Mesodermal cell (in vitro differentiated cells): ENCODE results near the gene SRGAP1.

Experiments
- H3K27ac ChIP-seq: 2 replicates; pipeline ENCODE4 v1.7.0; 2013; ENCODE audit warnings: mild to moderate bottlenecking, low read depth, low read length, moderate library complexity; ENCODE audit not compliant: severe bottlenecking
- H3K36me3 ChIP-seq: 2 replicates; pipeline ENCODE4 v1.7.1; 2013; ENCODE audit warnings: mild to moderate bottlenecking, low read length, moderate library complexity; ENCODE audit not compliant: control insufficient read depth, insufficient read depth
- H3K4me1 ChIP-seq: one replicate; pipeline ENCODE4 v1.7.1; 2013; ENCODE audit warnings: mild to moderate bottlenecking, low read length; ENCODE audit not compliant: insufficient read depth, control insufficient read depth, poor library complexity, severe bottlenecking
- H3K4me3 ChIP-seq: 2 replicates; pipeline ENCODE4 v1.7.0; 2013; ENCODE audit warnings: low read length, control low read depth, mild to moderate bottlenecking; ENCODE audit not compliant: insufficient read depth, poor library complexity, severe bottlenecking; ENCODE audit errors: extremely low read depth
- H3K9me3 ChIP-seq: 2 replicates; pipeline ENCODE4 v1.7.1; 2013; ENCODE audit warnings: mild to moderate bottlenecking, low read length, moderate library complexity; ENCODE audit not compliant: control insufficient read depth
- WGBS, 2 experiments: methylation state at CpG; one replicate each; pipeline ENCODE4 v1.1.5; 2013; ENCODE audit warnings: missing lambda C conversion rate in 2 of 2; ENCODE audit not compliant: insufficient coverage in 2 of 2; 5-methylcytosine and 5-hydroxymethylcytosine counted together

The SRGAP1 gene

DNA sequence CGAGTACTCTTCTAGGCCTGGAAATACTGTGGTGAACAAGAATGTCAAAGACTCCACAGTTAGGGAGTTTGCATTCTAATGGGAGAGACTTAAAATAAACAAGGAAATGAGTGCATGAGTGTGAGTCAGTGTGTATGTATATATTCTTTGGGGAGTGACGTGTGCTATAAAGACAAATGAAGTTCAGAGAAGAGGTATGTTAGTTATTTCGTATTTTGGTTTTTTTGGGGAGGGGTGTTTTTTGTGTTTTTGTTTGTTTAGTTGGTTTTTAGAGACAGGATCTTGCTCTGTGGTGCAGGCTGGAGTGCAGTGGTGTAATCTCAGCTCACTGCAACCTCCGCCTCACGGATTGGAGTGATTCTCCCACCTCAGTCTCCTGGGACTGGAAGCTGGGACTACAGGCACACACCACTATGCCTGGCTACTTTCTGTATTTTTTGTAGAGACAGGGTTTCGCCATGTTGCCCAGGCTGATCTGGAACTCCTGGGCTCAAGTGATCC lies 74.3 kb downstream of the SRGAP1 start:
- Histone ChIP-seq H3K27ac (peak overlapping the region; percentile 78), H3K9me3 (no peaks in the 10 kb centered on the region), H3K36me3 (no peaks in the 10 kb centered on the region), H3K4me3 (no peak overlapping the region), H3K4me1 (peaks cover 40% of the 10 kb centered on the region)
- WGBS, 2 experiments, result 77 to 83% methylated on average over 4 to 5 of the region's 6 CpGs

DNA sequence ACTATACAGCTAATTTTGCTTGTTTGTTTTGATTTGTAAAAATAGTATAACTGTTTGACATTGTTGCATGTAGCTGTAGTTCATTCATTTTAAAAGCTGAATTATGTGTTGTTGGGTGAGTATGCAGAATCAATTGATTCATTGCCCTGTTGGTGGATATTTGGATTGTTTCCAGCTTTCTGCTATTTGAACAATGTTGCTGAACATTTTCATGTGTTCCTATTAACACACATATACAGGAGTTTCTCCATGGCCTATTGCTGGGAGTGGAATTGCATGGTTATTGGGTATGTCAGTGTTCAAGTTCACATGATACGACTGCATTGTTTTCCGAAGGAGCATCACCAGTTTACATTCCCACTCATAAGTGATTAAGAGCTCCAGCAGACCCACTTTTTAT lies 75.3 kb downstream of the SRGAP1 start:
- H3K36me3 ChIP-seq, result no peaks in the 10 kb centered on the region
- no CpG with 5 or more reads among the region's 2 CpGs for whole genome bisulfite sequencing, 2 experiments
- H3K4me1 ChIP-seq, result peaks cover 40% of the 10 kb centered on the region

DNA sequence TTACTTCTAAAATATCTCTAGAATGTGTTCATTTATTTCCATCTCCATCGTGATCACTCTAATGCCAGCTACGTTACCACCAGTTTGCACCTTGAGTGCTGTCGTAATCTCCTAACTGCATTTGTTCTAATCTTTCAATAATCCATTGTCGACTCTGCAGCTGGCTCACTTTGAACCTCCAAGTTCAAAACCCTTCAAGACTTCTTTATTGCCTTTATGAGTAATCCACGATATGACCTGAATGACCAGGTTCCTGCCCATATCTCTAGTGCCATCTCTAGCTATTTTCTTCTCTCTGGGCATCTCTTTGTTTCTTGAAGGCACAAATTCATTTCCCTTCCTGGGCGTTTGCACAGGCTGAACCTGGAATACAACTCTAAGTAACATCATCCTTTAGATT lies 76.7 kb downstream of the SRGAP1 start:
- 94 to 96% methylated on average over 6 of the region's 6 CpGs for WGBS, 2 experiments

More for the DNA sequence above, 75.3 kb downstream of the SRGAP1 start:
- Histone ChIP-seq H3K4me3 (no peak overlapping the region), H3K27ac (no peak overlapping the region), H3K9me3 (no peaks in the 10 kb centered on the region)

DNA sequence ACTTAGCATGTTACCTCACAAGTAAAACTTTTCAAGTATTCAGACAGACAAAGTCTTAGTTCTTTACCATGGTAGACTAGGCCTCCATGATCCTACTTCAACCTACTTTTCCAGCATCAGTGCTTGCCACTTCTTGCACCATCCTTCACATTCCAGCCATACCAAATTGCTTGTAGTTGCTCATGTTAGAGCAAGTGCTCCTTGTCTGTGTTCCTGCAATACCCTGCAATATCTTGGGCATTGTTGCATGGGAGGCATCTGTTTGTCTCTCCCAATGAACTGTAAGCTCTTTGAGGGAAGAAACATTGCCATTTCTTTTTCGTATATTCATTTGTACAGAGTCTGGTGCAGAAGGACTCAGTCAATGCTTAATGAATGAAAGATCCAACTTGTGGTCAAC lies 78.0 kb downstream of the SRGAP1 start:
- Histone ChIP-seq H3K9me3 (no peaks in the 10 kb centered on the region), H3K4me1 (peaks cover 22% of the 10 kb centered on the region), H3K27ac (peak overlapping the region; percentile 65), H3K4me3 (no peak overlapping the region), H3K36me3 (no peaks in the 10 kb centered on the region)
- WGBS, 2 experiments, result 88 to 100% methylated on average over 1 of the region's 1 CpG

More for the DNA sequence above, 76.7 kb downstream of the SRGAP1 start:
- Histone ChIP-seq H3K27ac (no peak overlapping the region), H3K9me3 (no peaks in the 10 kb centered on the region), H3K4me3 (no peak overlapping the region), H3K4me1 (peaks cover 34% of the 10 kb centered on the region), H3K36me3 (no peaks in the 10 kb centered on the region)

DNA sequence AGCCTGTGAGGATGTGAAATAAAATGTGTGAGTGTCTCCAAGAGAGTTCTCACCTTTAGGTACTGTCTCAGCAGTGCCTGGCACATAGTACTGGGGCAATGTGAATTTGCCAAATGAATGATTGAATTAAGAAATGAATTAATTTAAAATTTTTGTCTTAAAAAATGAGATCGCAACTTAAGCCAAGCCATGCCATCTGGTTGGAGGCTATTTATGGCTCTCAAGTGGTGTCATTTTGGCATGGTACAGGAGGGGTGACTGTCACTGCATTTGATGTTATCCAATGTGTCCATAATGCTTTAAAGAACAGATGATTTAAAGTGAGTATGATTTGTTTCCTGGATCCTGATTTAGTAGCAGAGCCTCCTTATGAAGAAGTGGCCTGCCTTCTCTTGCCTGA lies 80.3 kb downstream of the SRGAP1 start:
- WGBS, 2 experiments, result 87 to 93% methylated on average over 1 of the region's 1 CpG
- Histone ChIP-seq H3K4me1 (peaks cover 4% of the 10 kb centered on the region), H3K27ac (no peak overlapping the region), H3K36me3 (no peaks in the 10 kb centered on the region), H3K9me3 (peaks cover 6% of the 10 kb centered on the region), H3K4me3 (no peak overlapping the region)

DNA sequence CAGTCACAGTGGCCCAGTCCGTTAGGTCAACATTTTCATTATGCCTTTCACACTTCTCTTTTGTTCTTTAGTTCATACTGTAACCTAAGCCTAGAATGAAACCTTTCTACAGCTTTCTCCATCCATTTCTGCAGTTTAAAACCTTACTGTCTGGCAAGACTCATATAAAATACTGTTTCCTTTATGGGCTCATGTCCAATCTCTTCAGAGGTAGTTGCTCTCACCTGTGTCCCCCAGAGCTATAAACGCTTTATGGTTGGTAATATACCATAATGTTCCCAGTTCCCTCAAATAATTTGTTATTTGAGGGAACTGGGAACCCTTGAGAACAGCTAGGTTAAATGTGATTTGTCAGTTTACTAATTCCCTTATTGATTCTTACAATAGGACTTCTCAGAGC lies 83.0 kb downstream of the SRGAP1 start:
- Histone ChIP-seq H3K27ac (no peak overlapping the region), H3K36me3 (no peaks in the 10 kb centered on the region)
- WGBS, 2 experiments, result 94 to 100% methylated on average over 1 of the region's 2 CpGs

DNA sequence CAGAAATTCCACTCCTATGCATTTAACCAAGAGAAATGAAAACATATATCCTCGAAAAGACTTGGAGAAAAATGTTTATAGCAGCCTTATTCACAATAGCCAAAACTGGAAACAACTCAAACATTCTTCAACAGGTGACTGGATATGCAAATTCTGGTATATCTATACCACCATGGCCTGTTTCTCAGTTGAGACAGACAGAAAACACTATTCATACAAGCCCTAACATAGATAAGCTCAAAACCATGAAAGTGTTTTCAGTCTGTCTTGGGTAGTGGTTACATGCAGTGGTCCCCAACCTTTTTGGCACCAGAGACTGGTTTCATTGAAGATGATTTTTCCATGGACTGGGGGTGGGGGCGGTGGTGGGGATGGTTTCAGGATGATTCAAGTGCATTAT lies 83.8 kb downstream of the SRGAP1 start:
- H3K27ac ChIP-seq, result no peak overlapping the region
- H3K36me3 ChIP-seq, result no peaks in the 10 kb centered on the region
- H3K9me3 ChIP-seq, result peaks cover 6% of the 10 kb centered on the region
- H3K4me3 ChIP-seq, result no peak overlapping the region
- WGBS, 2 experiments, result no CpG with 5 or more reads among the region's 2 CpGs
- no peaks in the 10 kb centered on the region for H3K4me1 ChIP-seq

More for the DNA sequence above, 83.0 kb downstream of the SRGAP1 start:
- Histone ChIP-seq H3K9me3 (peaks cover 6% of the 10 kb centered on the region), H3K4me1 (no peaks in the 10 kb centered on the region), H3K4me3 (no peak overlapping the region)

DNA sequence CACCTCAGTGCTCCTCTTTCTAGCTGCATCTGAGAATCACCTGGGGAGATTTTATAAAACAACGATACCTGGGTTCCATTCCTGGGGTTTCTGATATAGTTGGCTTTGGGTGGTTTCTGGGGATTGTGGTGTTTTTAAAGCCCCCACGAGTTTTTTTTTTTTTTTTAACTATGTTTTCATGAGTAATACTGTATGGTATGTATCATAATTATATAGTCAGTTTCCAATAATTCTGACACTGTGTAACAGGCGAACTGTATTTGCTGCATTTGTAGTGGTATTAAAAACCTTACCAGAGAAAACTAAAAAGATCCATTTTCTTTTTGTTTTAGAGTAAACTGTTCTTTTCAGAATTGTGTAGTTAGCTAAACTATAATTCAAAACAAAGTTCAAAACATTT lies 84.9 kb downstream of the SRGAP1 start:
- Histone ChIP-seq H3K9me3 (peaks cover 6% of the 10 kb centered on the region), H3K27ac (no peak overlapping the region), H3K4me1 (no peaks in the 10 kb centered on the region), H3K36me3 (no peaks in the 10 kb centered on the region), H3K4me3 (no peak overlapping the region)
- WGBS, 2 experiments, result no CpG with 5 or more reads among the region's 3 CpGs

DNA sequence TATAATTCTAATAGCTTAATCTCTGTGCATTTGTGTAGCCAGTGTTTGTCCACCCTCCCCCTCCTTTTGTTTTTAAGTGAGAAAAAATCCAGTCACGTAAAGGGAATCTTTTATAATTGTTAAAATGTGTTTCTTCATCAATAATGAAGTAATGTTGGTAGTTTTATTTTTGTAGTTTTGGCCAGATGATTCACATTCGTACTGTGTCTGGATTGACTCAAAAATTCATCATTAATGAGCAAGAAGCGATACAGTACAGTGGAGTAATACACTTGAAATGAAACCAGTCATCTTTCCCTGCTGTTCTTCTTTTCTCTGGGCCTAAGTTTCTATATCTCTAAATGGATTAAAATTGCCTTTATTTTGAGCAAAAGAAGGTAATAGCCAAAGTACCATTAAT lies 86.5 kb downstream of the SRGAP1 start:
- Histone ChIP-seq H3K4me1 (no peaks in the 10 kb centered on the region), H3K36me3 (no peaks in the 10 kb centered on the region), H3K27ac (no peak overlapping the region), H3K4me3 (no peak overlapping the region), H3K9me3 (peaks cover 6% of the 10 kb centered on the region)
- WGBS, 2 experiments, result 86 to 100% methylated on average over 1 to 3 of the region's 3 CpGs

DNA sequence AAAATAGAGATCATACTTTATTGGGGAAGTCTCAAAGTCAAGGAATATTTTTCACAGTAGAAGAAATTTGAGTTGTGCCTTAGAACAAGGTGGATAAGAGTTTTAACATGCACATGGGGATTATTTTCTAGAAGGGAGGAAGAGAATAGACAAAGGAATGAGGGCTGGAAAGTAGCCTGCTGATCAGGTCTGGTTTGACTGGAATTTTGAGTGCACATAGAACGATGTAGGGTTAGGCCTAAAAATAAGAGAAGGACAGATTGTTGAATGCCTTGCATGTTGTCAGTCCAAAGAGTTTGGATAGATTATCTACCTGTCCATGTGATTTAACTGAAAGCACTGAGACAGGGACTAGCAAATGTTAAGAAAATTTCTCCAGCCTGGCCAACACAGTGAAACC lies 87.2 kb downstream of the SRGAP1 start:
- 85 to 90% methylated on average over 1 of the region's 1 CpG for WGBS, 2 experiments
- H3K4me3 ChIP-seq, result no peak overlapping the region

DNA sequence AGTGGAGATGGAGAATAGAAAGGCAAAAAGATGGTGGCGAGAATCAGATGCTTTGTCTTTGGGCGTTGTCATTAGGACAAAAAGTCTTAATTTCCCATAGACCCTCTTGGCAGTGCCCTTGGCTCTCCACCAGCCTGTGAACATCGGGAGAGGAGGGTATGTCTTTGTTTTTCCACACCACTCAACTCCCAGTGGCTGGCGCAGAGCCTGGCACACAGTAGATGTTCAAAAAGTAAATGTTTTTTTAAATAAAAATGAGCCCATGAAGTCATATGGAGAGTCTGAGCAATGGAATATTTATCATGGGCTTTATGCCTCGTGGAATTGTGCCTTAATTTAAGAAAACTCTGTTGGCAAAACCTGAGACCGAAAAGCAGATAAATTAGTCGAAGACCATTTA lies 90.4 kb downstream of the SRGAP1 start:
- Histone ChIP-seq H3K9me3 (no peaks in the 10 kb centered on the region), H3K27ac (no peak overlapping the region), H3K4me1 (peaks cover 1% of the 10 kb centered on the region), H3K4me3 (no peak overlapping the region), H3K36me3 (no peaks in the 10 kb centered on the region)
- 94 to 100% methylated on average over 2 to 4 of the region's 7 CpGs for WGBS, 2 experiments

More for the DNA sequence above, 87.2 kb downstream of the SRGAP1 start:
- H3K4me1 ChIP-seq, result no peaks in the 10 kb centered on the region
- H3K9me3 ChIP-seq, result peaks cover 6% of the 10 kb centered on the region
- H3K27ac ChIP-seq, result no peak overlapping the region
- H3K36me3 ChIP-seq, result no peaks in the 10 kb centered on the region
